Astrocyte of the cerebellum (primary cell): ENCODE results near the gene SPTBN1.

Experiments
- DNase-seq: peaks from one replicate; pipeline ENCODE4 v3.0.0-alpha.2; 2011; ENCODE audit warnings: low read depth
- H3K4me3 ChIP-seq: 2 replicates; pipeline ENCODE4 v1.5.1; 2011; ENCODE audit warnings: mild to moderate bottlenecking, low read depth, low read length, moderate library complexity
- in situ Hi-C: cut with HindIII; loops from 2 replicates; pipeline ENCODE4 v1.10.0; 2017; ENCODE audit warnings: low sequenced_read_pairs
- TF ChIP-seq, protein P1 (sequence below): IDR thresholded peaks from 2 replicates; pipeline ENCODE4 v1.5.1; 2012; ENCODE audit warnings: low read length, low read depth, moderate library complexity, mild to moderate bottlenecking; ENCODE audit errors: missing control alignments

Gene SPTBN1

DNA sequence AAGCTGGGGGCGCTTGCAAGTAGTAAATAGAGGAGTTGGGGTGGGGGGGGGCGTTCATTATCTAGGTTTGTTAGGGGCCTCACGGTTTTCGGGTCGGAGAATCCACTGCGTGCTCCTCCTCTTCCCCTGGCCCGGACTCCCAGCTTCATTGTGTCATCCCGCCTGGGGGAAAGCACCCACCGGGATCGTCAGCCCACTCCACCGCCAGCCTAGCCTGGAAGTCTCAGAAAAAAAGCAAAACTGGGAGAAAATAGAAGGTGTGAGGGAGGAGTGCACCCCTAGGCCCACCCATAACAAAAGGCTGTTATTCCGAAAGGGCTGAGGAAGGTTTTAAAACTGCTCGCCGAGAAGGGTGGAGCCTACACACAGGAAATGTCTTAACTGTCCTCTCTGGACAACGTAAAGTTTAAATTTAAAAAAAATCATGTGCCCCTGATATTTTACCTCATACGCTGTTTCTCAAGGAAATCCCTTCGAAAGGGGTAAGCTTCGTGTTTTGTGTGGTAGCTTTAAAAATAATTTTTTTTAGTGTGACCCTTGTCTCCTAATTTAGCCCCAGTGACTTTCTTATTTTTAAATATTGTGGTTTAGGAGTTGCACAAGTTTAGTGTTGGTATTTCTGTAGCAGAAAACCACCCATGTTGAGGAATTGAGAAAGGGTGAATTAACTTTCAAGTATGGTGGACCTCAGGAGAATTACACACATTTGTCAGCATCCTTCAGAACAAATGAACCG, 104.2 kb downstream of the SPTBN1 start:
- peak overlapping the region; percentile 54 for H3K4me3 ChIP-seq
- in situ Hi-C loops = loop anchor here (5.0 kb wide), 1 partner anchor 33 kb away; no protein-coding TSS in a partner anchor
- DNase-seq = no peak
- TF ChIP-seq, protein P1, sequence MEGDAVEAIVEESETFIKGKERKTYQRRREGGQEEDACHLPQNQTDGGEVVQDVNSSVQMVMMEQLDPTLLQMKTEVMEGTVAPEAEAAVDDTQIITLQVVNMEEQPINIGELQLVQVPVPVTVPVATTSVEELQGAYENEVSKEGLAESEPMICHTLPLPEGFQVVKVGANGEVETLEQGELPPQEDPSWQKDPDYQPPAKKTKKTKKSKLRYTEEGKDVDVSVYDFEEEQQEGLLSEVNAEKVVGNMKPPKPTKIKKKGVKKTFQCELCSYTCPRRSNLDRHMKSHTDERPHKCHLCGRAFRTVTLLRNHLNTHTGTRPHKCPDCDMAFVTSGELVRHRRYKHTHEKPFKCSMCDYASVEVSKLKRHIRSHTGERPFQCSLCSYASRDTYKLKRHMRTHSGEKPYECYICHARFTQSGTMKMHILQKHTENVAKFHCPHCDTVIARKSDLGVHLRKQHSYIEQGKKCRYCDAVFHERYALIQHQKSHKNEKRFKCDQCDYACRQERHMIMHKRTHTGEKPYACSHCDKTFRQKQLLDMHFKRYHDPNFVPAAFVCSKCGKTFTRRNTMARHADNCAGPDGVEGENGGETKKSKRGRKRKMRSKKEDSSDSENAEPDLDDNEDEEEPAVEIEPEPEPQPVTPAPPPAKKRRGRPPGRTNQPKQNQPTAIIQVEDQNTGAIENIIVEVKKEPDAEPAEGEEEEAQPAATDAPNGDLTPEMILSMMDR = no peak

DNA sequence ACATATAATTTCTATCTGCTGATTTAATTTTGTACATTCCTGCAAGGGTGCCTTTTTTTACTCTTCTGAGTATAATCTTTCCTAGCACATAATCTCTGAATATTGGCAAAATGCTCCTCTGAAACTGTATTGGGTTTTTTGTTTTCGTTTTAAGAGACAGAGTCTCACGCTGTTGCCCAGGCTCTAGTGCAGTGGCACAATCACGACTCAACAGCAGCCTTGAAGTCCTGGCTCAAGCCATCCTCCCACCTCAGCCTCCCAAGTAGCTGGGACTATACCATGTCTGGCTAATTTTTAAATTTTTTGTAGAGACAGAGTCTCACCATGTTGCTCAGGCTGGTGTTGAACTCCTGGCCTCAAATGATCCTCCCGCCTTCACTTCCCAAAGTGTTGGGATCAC, 104.9 kb downstream of the SPTBN1 start:
- in situ Hi-C loops = loop anchor here (5.0 kb wide), 1 partner anchor 34 kb away; no protein-coding TSS in a partner anchor

DNA sequence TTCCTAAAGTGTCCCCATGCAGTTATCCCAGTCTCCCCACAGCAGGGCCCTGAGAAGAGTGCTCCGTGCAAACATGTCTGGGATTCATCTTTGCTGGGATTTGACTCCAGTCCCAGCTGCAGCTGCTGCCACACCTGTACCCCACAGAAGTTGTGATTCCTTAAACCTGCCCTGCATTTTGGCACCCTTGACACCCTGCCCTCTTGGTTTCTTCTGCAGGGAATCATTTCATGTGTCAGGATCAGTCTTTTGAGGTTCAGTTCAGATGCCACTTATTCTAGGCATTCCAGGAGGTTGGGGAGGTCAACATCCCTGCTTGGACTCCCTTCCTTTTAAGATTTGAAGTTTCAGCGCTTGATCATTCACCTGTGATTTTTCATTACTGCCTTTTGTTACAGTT, 108.3 kb downstream of the SPTBN1 start:
- H3K4me3 ChIP-seq = no peak overlapping the region
- in situ Hi-C loops = loop anchor here (5.0 kb wide), 1 partner anchor 37 kb away; no protein-coding TSS in a partner anchor
- TF ChIP-seq, protein P1 = no peak
- DNase-seq = no peak

More for the DNA sequence above, 104.9 kb downstream of the SPTBN1 start:
- H3K4me3 ChIP-seq = no peak overlapping the region
- TF ChIP-seq, protein P1 = no peak
- DNase-seq = no peak

DNA sequence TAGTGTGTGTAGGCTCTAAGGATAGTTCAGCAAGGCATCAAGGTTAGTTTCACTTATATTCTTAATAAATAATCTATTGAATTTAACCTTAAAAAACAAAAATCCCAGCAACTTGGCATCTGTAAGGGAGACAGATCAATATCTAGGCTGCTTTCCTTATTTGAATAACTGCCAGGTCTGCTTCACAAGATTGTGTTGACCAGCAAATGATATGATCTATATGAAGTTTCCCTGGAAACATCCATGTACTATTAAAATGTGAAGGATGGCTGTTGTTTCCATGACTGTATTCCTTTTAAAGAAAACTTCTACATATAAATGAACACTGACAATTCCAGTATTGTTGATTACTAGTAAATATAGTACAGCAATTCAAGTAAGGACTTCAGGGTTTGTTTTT, 109.4 kb downstream of the SPTBN1 start:
- DNase-seq = no peak
- no peak overlapping the region for H3K4me3 ChIP-seq
- TF ChIP-seq, protein P1 = no peak
- in situ Hi-C loops = no loop called here

DNA sequence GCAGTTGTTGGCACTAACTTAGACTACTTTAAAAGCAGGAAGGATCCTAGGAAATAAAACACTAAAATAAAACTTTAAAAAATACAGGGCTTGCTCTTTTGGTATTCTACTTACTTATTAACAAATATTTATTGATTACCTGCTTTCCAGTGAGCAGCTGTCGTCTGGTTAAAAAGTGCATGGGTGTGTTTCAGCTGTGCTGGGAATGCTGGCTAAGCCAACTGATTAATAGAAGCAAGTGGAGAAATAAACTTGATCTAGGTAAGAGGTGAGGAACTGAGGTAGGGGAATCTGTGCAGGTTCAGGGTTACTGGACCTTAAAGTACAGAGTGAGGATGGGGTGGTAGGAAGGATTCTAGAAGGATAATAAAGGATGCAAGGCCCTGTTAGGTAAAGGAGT, 110.8 kb downstream of the SPTBN1 start:
- in situ Hi-C loops = no loop called here
- TF ChIP-seq, protein P1 = no peak
- DNase-seq = no peak
- H3K4me3 ChIP-seq = no peak overlapping the region

DNA sequence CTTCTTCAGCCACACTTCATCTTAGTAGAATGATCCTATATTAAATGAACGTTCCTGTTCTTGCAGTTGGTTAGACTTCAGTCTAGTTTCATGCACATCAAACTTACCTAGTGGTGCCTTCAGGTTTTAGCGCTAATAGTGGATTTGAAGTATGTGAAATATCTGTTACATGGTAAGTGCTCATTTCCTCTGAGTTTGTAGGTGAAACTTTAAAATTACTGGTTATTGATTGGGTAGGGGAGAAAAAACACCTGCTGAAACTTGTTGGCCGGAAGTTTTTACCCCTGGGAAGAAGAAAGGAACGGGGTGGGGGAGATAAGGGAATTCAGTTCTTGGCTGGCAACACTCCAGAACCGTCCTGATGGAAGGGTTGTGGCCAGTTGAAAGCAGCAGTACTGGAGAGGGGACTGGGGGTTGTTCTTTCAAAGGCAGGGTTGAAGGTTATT, 112.8 kb downstream of the SPTBN1 start:
- no peak overlapping the region for H3K4me3 ChIP-seq

More for the DNA sequence above, 112.8 kb downstream of the SPTBN1 start:
- no peak for DNase-seq
- in situ Hi-C loops = no loop called here
- TF ChIP-seq, protein P1 = no peak
